ENCODE data around the gene OR7A10.

DNA sequence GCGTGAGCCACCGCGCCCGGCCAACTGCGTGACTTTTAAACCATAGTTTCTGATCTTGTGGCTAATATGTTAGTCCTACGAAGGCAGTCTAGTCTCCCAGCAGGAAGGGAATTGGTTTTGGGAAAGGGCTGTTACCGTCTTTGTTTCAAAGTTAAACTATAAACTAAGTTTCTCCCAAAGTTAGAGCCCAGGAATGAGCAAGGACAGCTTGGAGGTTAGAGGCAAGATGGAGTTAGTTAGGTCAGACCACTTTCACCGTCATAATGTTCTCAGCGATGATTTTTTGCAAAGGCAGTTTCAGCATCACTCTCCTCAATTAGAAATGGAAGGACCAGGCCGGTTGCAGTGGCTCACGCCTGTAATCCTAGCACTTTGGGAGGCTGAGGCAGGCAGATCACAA, 52.7 kb downstream of the OR7A10 start:
- TF ChIP-seq, protein P1, sequence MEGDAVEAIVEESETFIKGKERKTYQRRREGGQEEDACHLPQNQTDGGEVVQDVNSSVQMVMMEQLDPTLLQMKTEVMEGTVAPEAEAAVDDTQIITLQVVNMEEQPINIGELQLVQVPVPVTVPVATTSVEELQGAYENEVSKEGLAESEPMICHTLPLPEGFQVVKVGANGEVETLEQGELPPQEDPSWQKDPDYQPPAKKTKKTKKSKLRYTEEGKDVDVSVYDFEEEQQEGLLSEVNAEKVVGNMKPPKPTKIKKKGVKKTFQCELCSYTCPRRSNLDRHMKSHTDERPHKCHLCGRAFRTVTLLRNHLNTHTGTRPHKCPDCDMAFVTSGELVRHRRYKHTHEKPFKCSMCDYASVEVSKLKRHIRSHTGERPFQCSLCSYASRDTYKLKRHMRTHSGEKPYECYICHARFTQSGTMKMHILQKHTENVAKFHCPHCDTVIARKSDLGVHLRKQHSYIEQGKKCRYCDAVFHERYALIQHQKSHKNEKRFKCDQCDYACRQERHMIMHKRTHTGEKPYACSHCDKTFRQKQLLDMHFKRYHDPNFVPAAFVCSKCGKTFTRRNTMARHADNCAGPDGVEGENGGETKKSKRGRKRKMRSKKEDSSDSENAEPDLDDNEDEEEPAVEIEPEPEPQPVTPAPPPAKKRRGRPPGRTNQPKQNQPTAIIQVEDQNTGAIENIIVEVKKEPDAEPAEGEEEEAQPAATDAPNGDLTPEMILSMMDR (IDR thresholded peaks at IDR 0.05; ENCODE audit: low read depth, low read length): no peak
- TF ChIP-seq EZH2phosphoT487 (IDR thresholded peaks at IDR 0.05; ENCODE audit: low read depth): no peak
